Left renal cortex interstitium (tissue), 4 donors: ENCODE results near the gene SLC1A7. TPM values are rescaled to one million over a fixed set of nuclear protein-coding genes. Genes with fewer than 3 reads are reported as not detected.

ENCODE experiments used
- DNase-seq, 4 donors: peaks; one replicate each; pipeline ENCODE4 v3.0.0-alpha.2; 2013; ENCODE audit warnings: low read depth in 4 of 4, low spot score in 2 of 4, missing footprints in 1 of 4
- polyA plus RNA-seq, 4 donors: library from polyadenylated mRNA; unstranded; fragments of 120-200 nt; gene quantifications; one replicate each; pipeline ENCODE4 v1.2.1, GENCODE V29; 2013; ENCODE audit not compliant: insufficient read length in 4 of 4

Gene SLC1A7
- polyA plus RNA-seq, 4 donors: 0.11 to 0.26 (median 0.14) TPM

GRCh38 chr1:53117836-53118235 is 24.6 kb downstream of the SLC1A7 start:
- no peak for DNase-seq

GRCh38 chr1:53116933-53117600 is 25.4 kb downstream of the SLC1A7 start:
- no peak for DNase-seq

- DNase-seq: no peak
Measured at GRCh38 chr1:53116307-53116810, 26.1 kb downstream of the SLC1A7 start.

- no peak for DNase-seq
Measured at GRCh38 chr1:53115403-53116306, 26.8 kb downstream of the SLC1A7 start.

GRCh38 chr1:53114581-53115400 is 27.6 kb downstream of the SLC1A7 start:
- DNase-seq: no peak

GRCh38 chr1:53114090-53114489 is 28.3 kb downstream of the SLC1A7 start:
- DNase-seq: no peak

- no peak for DNase-seq
Measured at GRCh38 chr1:53112861-53113260, 29.6 kb downstream of the SLC1A7 start.

GRCh38 chr1:53112271-53112774 is 30.1 kb downstream of the SLC1A7 start:
- no peak for DNase-seq

GRCh38 chr1:53111693-53112092 is 30.7 kb downstream of the SLC1A7 start:
- DNase-seq: no peak

GRCh38 chr1:53111073-53111556 is 31.3 kb downstream of the SLC1A7 start:
- no peak for DNase-seq

GRCh38 chr1:53110370-53111072 is 31.9 kb downstream of the SLC1A7 start:
- DNase-seq: no peak

- no peak for DNase-seq
Measured at GRCh38 chr1:53108646-53109580, 33.5 kb downstream of the SLC1A7 start.

GRCh38 chr1:53107570-53108322 is 34.7 kb downstream of the SLC1A7 start:
- DNase-seq: no peak

GRCh38 chr1:53107090-53107489 is 35.3 kb downstream of the SLC1A7 start:
- DNase-seq: no peak

GRCh38 chr1:53104289-53104913 is 38.0 kb downstream of the SLC1A7 start:
- no peak for DNase-seq

- DNase-seq: no peak
Measured at GRCh38 chr1:53094533-53094919, 47.9 kb downstream of the SLC1A7 start.

GRCh38 chr1:53093778-53094532 is 48.5 kb downstream of the SLC1A7 start:
- no peak for DNase-seq
